H9 (cell line): Measurements from ENCODE around the gene WDR43. TPM values are rescaled to one million over a fixed set of nuclear protein-coding genes. Genes with fewer than 3 reads are reported as not detected.
A peak's percentile ranks its signal among the peaks of the same experiment; 100 is the strongest.

Experiments used
- DNase-seq: peaks from one replicate; pipeline ENCODE4 v3.0.0-alpha.2; 2017
- H2AFZ ChIP-seq: one replicate; pipeline ENCODE4 v1.6.1; 2013; ENCODE audit warnings: mild to moderate bottlenecking, low read length, control low read depth, moderate library complexity
- H2AK5ac ChIP-seq: 2 replicates; pipeline ENCODE4 v1.6.1; 2013; ENCODE audit warnings: low read length, control low read depth, mixed read lengths; ENCODE audit not compliant: insufficient read length
- H2BK120ac ChIP-seq: one replicate; pipeline ENCODE4 v1.6.1; 2013; ENCODE audit warnings: low read depth, mild to moderate bottlenecking, low read length, control low read depth, inconsistent platforms; ENCODE audit not compliant: poor library complexity, severe bottlenecking
- H2BK12ac ChIP-seq: 2 replicates; pipeline ENCODE4 v1.6.1; 2013; ENCODE audit warnings: low read length, control low read depth, mixed read lengths, low read depth; ENCODE audit not compliant: insufficient read length
- H2BK15ac ChIP-seq: 2 replicates; pipeline ENCODE4 v1.6.1; 2013; ENCODE audit warnings: low read depth, low read length, control low read depth
- H2BK20ac ChIP-seq: one replicate; pipeline ENCODE4 v1.6.1; 2013; ENCODE audit warnings: low read depth, mild to moderate bottlenecking, low read length, control low read depth, inconsistent platforms; ENCODE audit not compliant: poor library complexity, severe bottlenecking
- H2BK5ac ChIP-seq: 2 replicates; pipeline ENCODE4 v1.6.1; 2013; ENCODE audit warnings: low read length, control low read depth, mixed read lengths; ENCODE audit not compliant: insufficient read length
- H3K14ac ChIP-seq: 2 replicates; pipeline ENCODE4 v1.6.1; 2013; ENCODE audit warnings: low read length, control low read depth; ENCODE audit not compliant: insufficient read depth
- H3K18ac ChIP-seq: 2 replicates; pipeline ENCODE4 v1.6.1; 2013; ENCODE audit warnings: low read depth, mild to moderate bottlenecking, mixed read lengths, low read length, control low read depth; ENCODE audit not compliant: insufficient read length
- H3K23ac ChIP-seq: 2 replicates; pipeline ENCODE4 v1.6.1; 2013; ENCODE audit warnings: low read length, control low read depth, mixed read lengths, low read depth; ENCODE audit not compliant: insufficient read length
- H3K23me2 ChIP-seq: 2 replicates; pipeline ENCODE4 v1.6.1; 2013; ENCODE audit warnings: low read depth, mild to moderate bottlenecking, mixed read lengths, low read length, control low read depth; ENCODE audit not compliant: insufficient read length, poor library complexity, severe bottlenecking
- H3K27ac ChIP-seq: 2 replicates; pipeline ENCODE4 v1.5.1; 2013; ENCODE audit warnings: low read length, control low read depth, mixed read lengths, low read depth; ENCODE audit not compliant: insufficient read length
- H3K27me3 ChIP-seq: 2 replicates; pipeline ENCODE4 v1.6.1; 2013; ENCODE audit warnings: low read length, control low read depth, inconsistent platforms; ENCODE audit not compliant: insufficient read depth
- H3K4ac ChIP-seq: 2 replicates; pipeline ENCODE4 v1.6.1; 2013; ENCODE audit warnings: low read depth, mild to moderate bottlenecking, control low read depth, inconsistent platforms, low read length, moderate library complexity
- H3K4me1 ChIP-seq: 2 replicates; pipeline ENCODE4 v1.6.1; 2013; ENCODE audit warnings: low read length, control low read depth, inconsistent platforms; ENCODE audit not compliant: insufficient read depth
- H3K4me2 ChIP-seq: 2 replicates; pipeline ENCODE4 v1.6.1; 2013; ENCODE audit warnings: low read length, control low read depth, mixed read lengths; ENCODE audit not compliant: insufficient read length, insufficient read depth
- H3K56ac ChIP-seq: 2 replicates; pipeline ENCODE4 v1.6.1; 2013; ENCODE audit warnings: low read depth, mild to moderate bottlenecking, mixed read lengths, low read length, control low read depth; ENCODE audit not compliant: insufficient read length
- H3K79me1 ChIP-seq: 2 replicates; pipeline ENCODE4 v1.6.1; 2013; ENCODE audit warnings: low read depth, mild to moderate bottlenecking, moderate library complexity, low read length, control low read depth, inconsistent platforms; ENCODE audit not compliant: insufficient read depth, poor library complexity, severe bottlenecking
- H3K79me2 ChIP-seq: 2 replicates; pipeline ENCODE4 v1.6.1; 2013; ENCODE audit warnings: low read length, control low read depth, inconsistent platforms; ENCODE audit not compliant: insufficient read depth
- H3K9ac ChIP-seq: 2 replicates; pipeline ENCODE4 v1.6.1; 2013; ENCODE audit warnings: low read length, control low read depth, mixed read lengths; ENCODE audit not compliant: insufficient read length; ENCODE audit errors: extremely low read depth
- H3K9me3 ChIP-seq: one replicate; pipeline ENCODE4 v1.6.1; 2013; ENCODE audit warnings: low read depth, low read length, inconsistent platforms; ENCODE audit not compliant: control insufficient read depth
- H3T11ph ChIP-seq: one replicate; pipeline ENCODE4 v1.6.1; 2013; ENCODE audit warnings: mild to moderate bottlenecking, low read length, control low read depth, inconsistent platforms
- H4K20me1 ChIP-seq: one replicate; pipeline ENCODE4 v1.6.1; 2013; ENCODE audit not compliant: control insufficient read depth, insufficient read length, insufficient read depth
- H4K5ac ChIP-seq: 2 replicates; pipeline ENCODE4 v1.6.1; 2013; ENCODE audit warnings: low read depth, mild to moderate bottlenecking, mixed read lengths, low read length, control low read depth; ENCODE audit not compliant: insufficient read length
- H4K8ac ChIP-seq: replicated peaks from 2 replicates; pipeline ENCODE4 v1.6.1; 2013; ENCODE audit warnings: low read length, control low read depth, mixed read lengths, low read depth; ENCODE audit not compliant: insufficient read length
- H4K91ac ChIP-seq: 2 replicates; pipeline ENCODE4 v1.6.1; 2013; ENCODE audit warnings: low read depth, mild to moderate bottlenecking, moderate library complexity, mixed read lengths, low read length, control low read depth; ENCODE audit not compliant: insufficient read length
- H3K27ac Mint-ChIP-seq, 3 experiments: 2 replicates in 2 of 3; 3 replicates in 1 of 3; pipeline ENCODE4 v1.8.0; 2020 to 2021; ENCODE audit warnings: mixed read lengths in 3 of 3, mild to moderate bottlenecking in 1 of 3, moderate library complexity in 1 of 3
- H3K27me3 Mint-ChIP-seq: 2 replicates; pipeline ENCODE4 v1.8.0; 2021; ENCODE audit warnings: low read depth, mild to moderate bottlenecking, moderate library complexity, mixed read lengths
- H3K36me3 Mint-ChIP-seq, 3 experiments: 2 replicates in 2 of 3; 3 replicates in 1 of 3; pipeline ENCODE4 v1.8.0; 2020 to 2021; ENCODE audit warnings: low read depth in 3 of 3, mixed read lengths in 3 of 3; ENCODE audit not compliant: insufficient read depth in 1 of 3
- H3K4me1 Mint-ChIP-seq, 2 experiments: 2 replicates each; pipeline ENCODE4 v1.8.0; 2020; ENCODE audit warnings: mixed read lengths in 2 of 2
- H3K4me3 Mint-ChIP-seq, 2 experiments: 2 replicates in 1 of 2; 3 replicates in 1 of 2; pipeline ENCODE4 v1.8.0; 2020 to 2021; ENCODE audit warnings: mild to moderate bottlenecking in 2 of 2, mixed read lengths in 2 of 2, moderate library complexity in 1 of 2
- H3K9me3 Mint-ChIP-seq, 2 experiments: 2 replicates in 1 of 2; 3 replicates in 1 of 2; pipeline ENCODE4 v1.8.0; 2020; ENCODE audit warnings: mild to moderate bottlenecking in 2 of 2, mixed read lengths in 2 of 2, moderate library complexity in 1 of 2
- WGBS: extraction: QIAGEN DNeasy Blood & Tissue Kit; methylation state at CpG from one replicate; pipeline ENCODE4 v1.1.7; 2013; ENCODE audit warnings: missing lambda C conversion rate, low lambda C conversion rate, mixed read lengths; ENCODE audit not compliant: insufficient read length; ENCODE audit errors: extremely low coverage; 5-methylcytosine and 5-hydroxymethylcytosine counted together
- total RNA-seq: library from RNA; stranded (reverse); gene quantifications from 2 replicates; pipeline ENCODE4 v1.2.1, GENCODE V29; 2021
- TF ChIP-seq, protein P1 (sequence below): fragments of 200-600 bp; sonication (generic); conservative IDR thresholded peaks from 3 replicates; pipeline ENCODE4 v1.8.0; 2021; ENCODE audit warnings: antibody characterized with exemption, mild to moderate bottlenecking

Gene WDR43
- total RNA-seq, 1 experiment from 2014 or later: 186 TPM

DNA sequence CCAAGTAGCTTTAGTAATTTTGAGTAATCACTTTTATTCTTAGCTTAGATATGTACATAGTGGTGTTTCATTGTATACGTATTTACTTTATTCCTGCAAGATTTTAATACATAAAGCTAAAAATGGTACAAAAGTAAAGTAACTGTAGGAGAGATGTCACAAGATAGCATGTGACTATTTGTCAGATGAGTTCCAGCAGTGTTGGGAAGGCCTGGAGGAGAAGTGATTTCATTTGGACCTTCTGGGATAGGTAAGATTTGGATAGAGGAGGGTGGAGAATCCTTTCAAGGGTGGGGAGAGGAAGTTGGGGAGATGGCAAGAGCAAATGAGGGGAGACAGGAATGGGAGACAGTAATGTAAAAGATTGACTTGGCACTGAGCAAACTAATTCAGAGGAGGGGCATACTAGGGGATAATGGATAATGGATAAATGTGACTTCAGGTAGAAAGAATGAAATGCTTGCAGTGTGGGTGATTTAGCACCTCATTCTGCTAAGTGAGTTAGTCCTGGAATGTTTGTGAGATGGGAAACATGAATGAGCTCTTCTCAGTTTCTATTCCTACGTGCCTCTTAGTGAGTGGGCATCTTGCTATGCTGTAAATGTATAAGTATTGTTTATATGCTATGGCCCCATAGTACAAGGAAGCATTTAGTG lies 10.5 kb downstream of the WDR43 start:
- Histone ChIP-seq H4K91ac (no peak overlapping the region), H3K27ac (no peak overlapping the region), H3K27me3 (no peaks in the 10 kb centered on the region), H3K18ac (no peak overlapping the region), H3T11ph (no peak overlapping the region), H2BK5ac (no peak overlapping the region), H3K4me2 (no peak overlapping the region), H4K20me1 (no peaks in the 10 kb centered on the region), H3K9ac (no peak overlapping the region), H3K56ac (no peak overlapping the region), H3K9me3 (no peaks in the 10 kb centered on the region), H2BK15ac (no peak overlapping the region), H2BK12ac (no peak overlapping the region), H3K79me2 (peaks cover 64% of the 10 kb centered on the region), H3K79me1 (peaks cover 6% of the 10 kb centered on the region), H2BK120ac (no peak overlapping the region), H3K14ac (no peak overlapping the region), H2AK5ac (no peak overlapping the region), H4K8ac (no peak overlapping the region), H2AFZ (no peak overlapping the region), H2BK20ac (no peak overlapping the region), H3K4ac (no peak overlapping the region), H3K23ac (no peak overlapping the region), H3K23me2 (no peaks in the 10 kb centered on the region), H4K5ac (no peak overlapping the region), H3K4me1 (no peaks in the 10 kb centered on the region)
- no peak for DNase-seq
- Mint-ChIP-seq H3K27me3 (no peaks in the 10 kb centered on the region), H3K4me3 (no peak overlapping the region), H3K4me1 (peaks cover 4 to 7% of the 10 kb centered on the region in 2 experiments; a peak in 3 of 4 replicates), H3K9me3 (no peaks in the 10 kb centered on the region), H3K36me3 (peaks cover 58 to 76% (median 72%) of the 10 kb centered on the region in 3 experiments; a peak in 6 of 7 replicates), H3K27ac (peak overlapping the region in 1 of 3 experiments; percentile 4; a peak in 2 of 7 replicates)
- no CpG with 5 or more reads among the region's 2 CpGs for WGBS
- TF ChIP-seq, protein P1, sequence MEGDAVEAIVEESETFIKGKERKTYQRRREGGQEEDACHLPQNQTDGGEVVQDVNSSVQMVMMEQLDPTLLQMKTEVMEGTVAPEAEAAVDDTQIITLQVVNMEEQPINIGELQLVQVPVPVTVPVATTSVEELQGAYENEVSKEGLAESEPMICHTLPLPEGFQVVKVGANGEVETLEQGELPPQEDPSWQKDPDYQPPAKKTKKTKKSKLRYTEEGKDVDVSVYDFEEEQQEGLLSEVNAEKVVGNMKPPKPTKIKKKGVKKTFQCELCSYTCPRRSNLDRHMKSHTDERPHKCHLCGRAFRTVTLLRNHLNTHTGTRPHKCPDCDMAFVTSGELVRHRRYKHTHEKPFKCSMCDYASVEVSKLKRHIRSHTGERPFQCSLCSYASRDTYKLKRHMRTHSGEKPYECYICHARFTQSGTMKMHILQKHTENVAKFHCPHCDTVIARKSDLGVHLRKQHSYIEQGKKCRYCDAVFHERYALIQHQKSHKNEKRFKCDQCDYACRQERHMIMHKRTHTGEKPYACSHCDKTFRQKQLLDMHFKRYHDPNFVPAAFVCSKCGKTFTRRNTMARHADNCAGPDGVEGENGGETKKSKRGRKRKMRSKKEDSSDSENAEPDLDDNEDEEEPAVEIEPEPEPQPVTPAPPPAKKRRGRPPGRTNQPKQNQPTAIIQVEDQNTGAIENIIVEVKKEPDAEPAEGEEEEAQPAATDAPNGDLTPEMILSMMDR: no peak
